ENCODE measurements around the gene ANKH. TPM values are rescaled to one million over a fixed set of nuclear protein-coding genes. Genes with fewer than 3 reads are reported as not detected.
A peak's percentile ranks its signal among the peaks of the same experiment; 100 is the strongest.

Gene ANKH
- total and polyA plus RNA-seq, 2 of the 13 experiments (the other 11 are each of a cell fraction or from before 2014, with no cell fraction given) = 25.0 to 36.0 TPM

DNA sequence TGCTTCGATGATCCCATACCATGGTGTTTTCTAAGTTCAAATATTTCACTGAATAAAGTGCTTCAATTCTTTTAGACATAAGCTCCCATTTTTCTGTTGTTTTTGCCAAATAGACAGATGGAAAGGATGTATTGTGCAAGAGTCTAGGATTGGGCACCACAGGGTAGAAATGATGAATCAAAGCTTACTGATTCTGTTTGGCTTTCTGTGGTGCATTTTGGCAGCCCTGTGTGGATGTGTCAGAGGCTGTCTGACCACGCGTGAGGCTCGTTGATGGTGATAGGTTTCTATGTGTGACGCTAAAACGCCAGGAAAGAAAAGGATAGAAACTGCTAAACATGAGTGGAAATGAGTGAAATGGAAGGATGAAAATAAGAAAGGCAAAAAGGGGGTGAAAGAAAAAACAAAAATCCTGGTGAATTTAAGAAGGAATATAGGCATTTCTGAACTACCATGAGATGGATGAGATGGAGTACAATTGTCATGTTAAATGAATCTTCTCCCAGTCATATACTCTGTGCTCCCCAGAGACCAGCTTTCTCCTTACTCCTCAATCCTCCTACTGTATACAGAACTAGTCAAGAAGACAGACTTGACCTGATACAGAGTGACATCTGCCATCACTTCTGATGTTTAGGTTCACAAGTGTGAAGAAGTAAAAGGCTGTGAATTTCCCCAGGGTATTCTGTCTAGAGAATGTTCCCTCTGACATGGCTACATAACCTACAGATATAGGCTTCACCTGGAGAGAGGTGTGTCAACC is 54.4 kb downstream of the ANKH start:
- no peak overlapping the region for H3K4me2 ChIP-seq (ENCODE audit: low read depth, low read length)
- FAIRE-seq (no peak), DNase-seq (ENCODE audit: low spot score) (no peak), ATAC-seq (no peak)
- in situ Hi-C loops (cut with HindIII; ENCODE audit: extremely low pct_ligation_motif_present, low pct_unique_long_range_greater_than_20kb) (no loop called here), intact Hi-C loops (cut with micrococcal nuclease; ENCODE audit: unreplicated experiment) (no loop called here)
- no peak overlapping the region for H3K9ac ChIP-seq (ENCODE audit: insufficient read depth, low read depth, low read length)
- H3K79me2 ChIP-seq (ENCODE audit: insufficient read depth, low read length) = no peaks in the 10 kb centered on the region
- H3K4me1 ChIP-seq (ENCODE audit: insufficient read depth, low read length) = peaks cover 12% of the 10 kb centered on the region
- TF ChIP-seq CEBPB (IDR thresholded peaks at IDR 0.05; ENCODE audit: borderline replicate concordance, low read depth, low read length) = peak; percentile 62
- no peak for TF ChIP-seq SATB2 (CRISPR knock-in tag; IDR thresholded peaks at IDR 0.05)
- no peaks in the 10 kb centered on the region for H4K20me1 ChIP-seq (ENCODE audit: insufficient read depth, low read length)
- H3K9me3 ChIP-seq (ENCODE audit: low read length) = no peaks in the 10 kb centered on the region
- H3K27ac ChIP-seq (ENCODE audit: extremely low read length, insufficient read depth, low read length) = no peak overlapping the region
- POLR2A ChIA-PET = no interaction called here
- BruUV-seq (replicated peaks) = no TSS peak
- CTCF ChIA-PET (ENCODE audit: low intra/inter-chr PET ratio, low total read pairs) = no interaction called here
- H2AFZ ChIP-seq (ENCODE audit: low read length) = no peak overlapping the region
- H3K36me3 ChIP-seq (replicated peaks in 1 of 2; ENCODE audit: control insufficient read depth in 1 of 2, insufficient read depth in 2 of 2, low read length in 2 of 2) = no peaks in the 10 kb centered on the region
- no peak overlapping the region for H3K4me3 ChIP-seq (replicated peaks in 1 of 3; ENCODE audit: insufficient read depth in 1 of 3, low read depth in 2 of 3, low read length in 3 of 3)
- H3K27me3 ChIP-seq (ENCODE audit: control insufficient read depth in 1 of 2, insufficient read depth in 2 of 2, low read length in 2 of 2) = no peaks in the 10 kb centered on the region
- 97% methylated on average over 6 of the region's 6 CpGs for WGBS (ENCODE audit: low lambda C conversion rate)

DNA sequence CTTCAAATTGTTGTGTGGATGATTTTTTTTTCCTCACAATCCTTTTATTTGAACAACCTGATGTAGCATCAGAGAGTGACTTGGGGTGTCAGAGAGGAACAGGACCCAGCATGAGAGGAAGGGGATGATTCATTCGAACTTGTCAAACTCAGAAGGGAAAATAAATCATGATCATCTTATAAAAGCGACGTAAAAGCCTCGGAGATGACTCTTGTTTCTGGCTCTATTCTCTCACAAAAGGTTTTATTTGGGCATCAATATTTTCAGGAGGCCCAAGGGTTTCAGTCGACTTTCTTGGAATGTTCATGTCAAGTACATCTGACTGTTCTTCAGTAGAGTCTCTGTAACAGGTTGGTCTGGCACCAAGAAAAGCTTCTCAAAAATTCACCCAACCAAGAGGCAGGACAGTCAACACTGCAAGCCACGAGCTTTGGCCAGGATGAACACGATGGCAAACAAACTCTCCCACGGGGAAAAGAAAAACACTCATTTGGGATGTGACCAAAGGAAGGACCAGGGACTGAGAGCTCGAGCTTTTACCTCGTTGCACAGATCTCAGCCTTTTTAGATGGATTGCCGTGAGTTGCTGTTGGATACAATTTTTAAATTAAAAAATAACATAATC is 55.1 kb downstream of the ANKH start:
- Histone ChIP-seq H3K27ac (ENCODE audit: extremely low read length, insufficient read depth, low read length) (no peak overlapping the region), H4K20me1 (ENCODE audit: insufficient read depth, low read length) (no peaks in the 10 kb centered on the region), H3K4me3 (replicated peaks in 1 of 3; ENCODE audit: insufficient read depth in 1 of 3, low read depth in 2 of 3, low read length in 3 of 3) (no peak overlapping the region), H3K4me2 (ENCODE audit: low read depth, low read length) (no peak overlapping the region), H3K27me3 (ENCODE audit: control insufficient read depth in 1 of 2, insufficient read depth in 2 of 2, low read length in 2 of 2) (no peaks in the 10 kb centered on the region), H3K79me2 (ENCODE audit: insufficient read depth, low read length) (no peaks in the 10 kb centered on the region), H3K9me3 (ENCODE audit: low read length) (no peaks in the 10 kb centered on the region), H2AFZ (ENCODE audit: low read length) (no peak overlapping the region), H3K36me3 (replicated peaks in 1 of 2; ENCODE audit: control insufficient read depth in 1 of 2, insufficient read depth in 2 of 2, low read length in 2 of 2) (no peaks in the 10 kb centered on the region), H3K4me1 (ENCODE audit: insufficient read depth, low read length) (peaks cover 12% of the 10 kb centered on the region), H3K9ac (ENCODE audit: insufficient read depth, low read depth, low read length) (no peak overlapping the region)
- ATAC-seq = no peak
- in situ Hi-C loops (cut with HindIII; ENCODE audit: extremely low pct_ligation_motif_present, low pct_unique_long_range_greater_than_20kb) = no loop called here
- no TSS peak for BruUV-seq (replicated peaks)
- CTCF ChIA-PET (ENCODE audit: low intra/inter-chr PET ratio, low total read pairs) = no interaction called here
- no peak for DNase-seq (ENCODE audit: low spot score)
- POLR2A ChIA-PET = no interaction called here
- 87% methylated on average over 11 of the region's 11 CpGs for WGBS (ENCODE audit: low lambda C conversion rate)
- FAIRE-seq = no peak
- intact Hi-C loops (cut with micrococcal nuclease; ENCODE audit: unreplicated experiment) = no loop called here
- TF ChIP-seq ZNF577 (CRISPR knock-in tag; IDR thresholded peaks at IDR 0.05; ENCODE audit: borderline replicate concordance, low read depth) (no peak), HMG20B (CRISPR knock-in tag; conservative IDR thresholded peaks at IDR 0.05) (no peak), ZNF296 (CRISPR knock-in tag; conservative IDR thresholded peaks at IDR 0.05) (no peak), MLLT10 (CRISPR knock-in tag; IDR thresholded peaks at IDR 0.05) (no peak), KDM5A (IDR thresholded peaks at IDR 0.05; ENCODE audit: borderline replicate concordance, low read length) (no peak), CAMTA2 (CRISPR knock-in tag; IDR thresholded peaks at IDR 0.05; ENCODE audit: borderline replicate concordance) (no peak), NFE2 (CRISPR knock-in tag; IDR thresholded peaks at IDR 0.05) (no peak), ZNF530 (CRISPR knock-in tag; IDR thresholded peaks at IDR 0.05; ENCODE audit: low read depth) (no peak), ZNF556 (CRISPR knock-in tag; IDR thresholded peaks at IDR 0.05; ENCODE audit: borderline replicate concordance) (no peak), ZNF136 (CRISPR knock-in tag; IDR thresholded peaks at IDR 0.05; ENCODE audit: low read depth) (no peak), KDM6A (CRISPR knock-in tag; IDR thresholded peaks at IDR 0.05; ENCODE audit: low read depth) (no peak), CC2D1A (CRISPR knock-in tag; IDR thresholded peaks at IDR 0.05) (no peak)
- TF ChIP-seq, protein P1, sequence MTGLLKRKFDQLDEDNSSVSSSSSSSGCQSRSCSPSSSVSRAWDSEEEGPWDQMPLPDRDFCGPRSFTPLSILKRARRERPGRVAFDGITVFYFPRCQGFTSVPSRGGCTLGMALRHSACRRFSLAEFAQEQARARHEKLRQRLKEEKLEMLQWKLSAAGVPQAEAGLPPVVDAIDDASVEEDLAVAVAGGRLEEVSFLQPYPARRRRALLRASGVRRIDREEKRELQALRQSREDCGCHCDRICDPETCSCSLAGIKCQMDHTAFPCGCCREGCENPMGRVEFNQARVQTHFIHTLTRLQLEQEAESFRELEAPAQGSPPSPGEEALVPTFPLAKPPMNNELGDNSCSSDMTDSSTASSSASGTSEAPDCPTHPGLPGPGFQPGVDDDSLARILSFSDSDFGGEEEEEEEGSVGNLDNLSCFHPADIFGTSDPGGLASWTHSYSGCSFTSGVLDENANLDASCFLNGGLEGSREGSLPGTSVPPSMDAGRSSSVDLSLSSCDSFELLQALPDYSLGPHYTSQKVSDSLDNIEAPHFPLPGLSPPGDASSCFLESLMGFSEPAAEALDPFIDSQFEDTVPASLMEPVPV (CRISPR knock-in tag; IDR thresholded peaks at IDR 0.05) = no peak
- TF ChIP-seq, protein P2, sequence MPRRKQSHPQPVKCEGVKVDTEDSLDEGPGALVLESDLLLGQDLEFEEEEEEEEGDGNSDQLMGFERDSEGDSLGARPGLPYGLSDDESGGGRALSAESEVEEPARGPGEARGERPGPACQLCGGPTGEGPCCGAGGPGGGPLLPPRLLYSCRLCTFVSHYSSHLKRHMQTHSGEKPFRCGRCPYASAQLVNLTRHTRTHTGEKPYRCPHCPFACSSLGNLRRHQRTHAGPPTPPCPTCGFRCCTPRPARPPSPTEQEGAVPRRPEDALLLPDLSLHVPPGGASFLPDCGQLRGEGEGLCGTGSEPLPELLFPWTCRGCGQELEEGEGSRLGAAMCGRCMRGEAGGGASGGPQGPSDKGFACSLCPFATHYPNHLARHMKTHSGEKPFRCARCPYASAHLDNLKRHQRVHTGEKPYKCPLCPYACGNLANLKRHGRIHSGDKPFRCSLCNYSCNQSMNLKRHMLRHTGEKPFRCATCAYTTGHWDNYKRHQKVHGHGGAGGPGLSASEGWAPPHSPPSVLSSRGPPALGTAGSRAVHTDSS (CRISPR knock-in tag; conservative IDR thresholded peaks at IDR 0.05) = no peak
